Activated naive CD8-positive, alpha-beta T cell (primary cell): Measurements from ENCODE around the gene TBC1D10B.
A peak's percentile ranks its signal among the peaks of the same experiment; 100 is the strongest.

ENCODE experiments used
- H3K27ac Mint-ChIP-seq: one replicate; pipeline ENCODE4 v1.8.0; 2021; ENCODE audit warnings: mixed read lengths
- H3K27me3 Mint-ChIP-seq: one replicate; pipeline ENCODE4 v1.8.0; 2021; ENCODE audit warnings: mixed read lengths
- H3K36me3 Mint-ChIP-seq: one replicate; pipeline ENCODE4 v1.8.0; 2021; ENCODE audit warnings: mixed read lengths
- H3K4me1 Mint-ChIP-seq: one replicate; pipeline ENCODE4 v1.8.0; 2021; ENCODE audit warnings: low read depth, mixed read lengths
- H3K4me3 Mint-ChIP-seq: one replicate; pipeline ENCODE4 v1.8.0; 2021; ENCODE audit warnings: mild to moderate bottlenecking, mixed read lengths
- H3K9me3 Mint-ChIP-seq: one replicate; pipeline ENCODE4 v1.8.0; 2021; ENCODE audit warnings: low read depth, mixed read lengths

Gene TBC1D10B, protein sequence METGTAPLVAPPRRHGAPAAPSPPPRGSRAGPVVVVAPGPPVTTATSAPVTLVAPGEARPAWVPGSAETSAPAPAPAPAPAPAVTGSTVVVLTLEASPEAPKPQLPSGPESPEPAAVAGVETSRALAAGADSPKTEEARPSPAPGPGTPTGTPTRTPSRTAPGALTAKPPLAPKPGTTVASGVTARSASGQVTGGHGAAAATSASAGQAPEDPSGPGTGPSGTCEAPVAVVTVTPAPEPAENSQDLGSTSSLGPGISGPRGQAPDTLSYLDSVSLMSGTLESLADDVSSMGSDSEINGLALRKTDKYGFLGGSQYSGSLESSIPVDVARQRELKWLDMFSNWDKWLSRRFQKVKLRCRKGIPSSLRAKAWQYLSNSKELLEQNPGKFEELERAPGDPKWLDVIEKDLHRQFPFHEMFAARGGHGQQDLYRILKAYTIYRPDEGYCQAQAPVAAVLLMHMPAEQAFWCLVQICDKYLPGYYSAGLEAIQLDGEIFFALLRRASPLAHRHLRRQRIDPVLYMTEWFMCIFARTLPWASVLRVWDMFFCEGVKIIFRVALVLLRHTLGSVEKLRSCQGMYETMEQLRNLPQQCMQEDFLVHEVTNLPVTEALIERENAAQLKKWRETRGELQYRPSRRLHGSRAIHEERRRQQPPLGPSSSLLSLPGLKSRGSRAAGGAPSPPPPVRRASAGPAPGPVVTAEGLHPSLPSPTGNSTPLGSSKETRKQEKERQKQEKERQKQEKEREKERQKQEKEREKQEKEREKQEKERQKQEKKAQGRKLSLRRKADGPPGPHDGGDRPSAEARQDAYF

GRCh38 chr16:30370456-30371247, at the start of gene TBC1D10B:
TBC1D10B (minus strand) TSS chr16:30370494; CDS start chr16:30370183, 311 bp downstream.
- no peaks in the 10 kb centered on the region for H3K36me3 Mint-ChIP-seq
- no peaks in the 10 kb centered on the region for H3K27me3 Mint-ChIP-seq
- peak within 1 kb of the TSS; percentile 91 for H3K27ac Mint-ChIP-seq
- H3K4me3 Mint-ChIP-seq, result peak within 1 kb of the TSS; percentile 92
- H3K4me1 Mint-ChIP-seq, result peaks cover 46% of the 10 kb centered on the region
- no peaks in the 10 kb centered on the region for H3K9me3 Mint-ChIP-seq

DNA sequence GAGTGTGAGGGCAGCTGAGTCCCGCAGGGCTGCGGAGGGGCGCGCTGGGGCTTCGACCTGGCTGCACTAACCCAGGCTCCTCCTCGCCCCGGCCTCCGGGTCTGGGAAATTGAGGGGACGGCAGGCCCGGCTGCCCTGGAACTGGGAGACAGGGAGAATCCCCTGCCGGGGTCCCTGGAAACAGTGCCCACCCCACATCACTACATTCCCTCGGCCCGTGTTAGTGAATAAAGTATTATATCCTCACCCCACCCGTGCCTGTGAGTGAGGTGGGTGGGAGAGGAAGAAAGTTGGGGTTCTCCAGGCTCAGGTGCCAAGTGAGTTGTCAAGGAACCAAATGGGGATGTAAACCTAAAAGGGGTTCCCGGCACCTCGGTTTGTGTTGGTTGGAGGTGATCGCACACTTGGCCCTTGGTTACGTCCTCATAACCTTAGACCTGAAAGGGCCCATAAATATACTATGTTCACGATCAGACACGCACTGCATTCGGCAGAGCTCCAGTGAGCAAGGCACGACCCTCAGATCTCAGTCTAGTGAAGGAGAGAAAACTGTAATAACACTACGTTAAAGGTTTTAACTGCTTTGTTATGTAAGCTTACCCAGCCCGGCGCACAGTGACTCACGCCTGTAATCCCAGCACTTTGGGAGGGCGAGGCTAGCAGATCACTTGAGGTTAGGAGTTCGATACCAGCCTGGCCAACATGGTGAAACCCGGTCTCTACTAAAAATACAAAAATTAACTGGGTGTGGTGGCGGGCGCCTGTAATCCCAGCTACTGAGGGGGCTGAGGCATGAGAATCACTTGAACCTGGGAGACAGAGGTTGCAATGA, 48.3 kb upstream of the TBC1D10B start:
- H3K4me3 Mint-ChIP-seq, result peak overlapping the region; percentile 73
- H3K27me3 Mint-ChIP-seq, result no peaks in the 10 kb centered on the region
- H3K9me3 Mint-ChIP-seq, result no peaks in the 10 kb centered on the region
- peak overlapping the region; percentile 59 for H3K27ac Mint-ChIP-seq
- peaks cover 5% of the 10 kb centered on the region for H3K36me3 Mint-ChIP-seq
- peaks cover 25% of the 10 kb centered on the region for H3K4me1 Mint-ChIP-seq

DNA sequence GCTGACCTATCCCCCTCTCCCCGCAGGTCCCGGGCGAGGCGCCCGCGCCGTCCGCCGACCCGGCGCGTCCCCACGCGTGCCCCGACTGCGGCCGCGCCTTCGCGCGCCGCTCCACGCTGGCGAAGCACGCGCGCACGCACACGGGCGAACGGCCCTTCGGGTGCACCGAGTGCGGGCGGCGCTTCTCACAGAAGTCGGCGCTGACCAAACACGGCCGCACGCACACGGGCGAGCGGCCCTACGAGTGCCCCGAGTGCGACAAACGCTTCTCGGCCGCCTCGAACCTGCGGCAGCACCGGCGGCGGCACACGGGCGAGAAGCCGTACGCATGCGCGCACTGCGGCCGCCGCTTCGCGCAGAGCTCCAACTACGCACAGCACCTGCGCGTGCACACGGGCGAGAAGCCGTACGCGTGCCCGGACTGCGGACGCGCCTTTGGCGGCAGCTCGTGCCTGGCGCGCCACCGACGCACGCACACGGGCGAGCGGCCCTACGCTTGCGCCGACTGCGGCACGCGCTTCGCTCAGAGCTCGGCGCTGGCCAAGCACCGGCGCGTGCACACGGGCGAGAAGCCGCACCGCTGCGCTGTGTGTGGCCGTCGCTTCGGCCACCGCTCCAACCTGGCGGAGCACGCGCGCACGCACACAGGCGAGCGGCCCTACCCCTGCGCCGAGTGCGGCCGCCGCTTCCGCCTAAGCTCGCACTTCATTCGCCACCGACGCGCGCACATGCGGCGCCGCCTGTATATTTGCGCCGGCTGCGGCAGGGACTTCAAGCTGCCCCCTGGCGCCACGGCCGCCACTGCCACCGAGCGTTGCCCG, 47.4 kb upstream of the TBC1D10B start:
- Mint-ChIP-seq H3K4me3 (peak overlapping the region; percentile 40), H3K9me3 (no peaks in the 10 kb centered on the region)

GRCh38 chr16:30416624-30417528, 46.6 kb upstream of the TBC1D10B start:
- no peaks in the 10 kb centered on the region for H3K9me3 Mint-ChIP-seq
- H3K36me3 Mint-ChIP-seq, result peaks cover 8% of the 10 kb centered on the region
- no peaks in the 10 kb centered on the region for H3K27me3 Mint-ChIP-seq
- H3K4me1 Mint-ChIP-seq, result peaks cover 29% of the 10 kb centered on the region
- peak overlapping the region; percentile 7 for H3K27ac Mint-ChIP-seq
- H3K4me3 Mint-ChIP-seq, result peak overlapping the region; percentile 57

More for the DNA sequence above, 47.4 kb upstream of the TBC1D10B start:
- Mint-ChIP-seq H3K27me3 (no peaks in the 10 kb centered on the region), H3K27ac (no peak overlapping the region), H3K36me3 (peaks cover 5% of the 10 kb centered on the region), H3K4me1 (peaks cover 25% of the 10 kb centered on the region)

GRCh38 chr16:30416047-30416603, 45.8 kb upstream of the TBC1D10B start:
- Mint-ChIP-seq H3K9me3 (no peaks in the 10 kb centered on the region), H3K36me3 (peaks cover 7% of the 10 kb centered on the region), H3K4me3 (peak overlapping the region; percentile 17), H3K4me1 (peaks cover 30% of the 10 kb centered on the region), H3K27me3 (no peaks in the 10 kb centered on the region), H3K27ac (peak overlapping the region; percentile 58)

DNA sequence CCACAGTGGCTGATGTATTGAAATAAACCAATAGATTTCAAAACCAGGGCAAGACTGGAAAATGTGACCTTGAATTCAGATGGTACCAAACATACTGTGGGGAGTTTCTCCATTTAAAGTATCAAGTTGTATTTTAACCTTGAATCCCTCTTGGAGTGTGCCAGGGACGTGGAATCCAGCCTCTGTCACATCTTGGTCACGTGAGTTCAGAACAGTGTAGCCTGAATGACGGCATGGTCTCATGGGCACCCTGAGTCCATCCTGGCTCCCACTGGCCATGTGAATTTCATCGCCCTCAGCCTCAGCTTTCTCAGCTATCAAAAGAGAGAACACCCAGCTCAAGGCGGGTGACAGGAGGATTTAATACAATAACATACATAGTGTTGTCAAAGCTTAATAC, 43.9 kb upstream of the TBC1D10B start:
- peaks cover 37% of the 10 kb centered on the region for H3K4me1 Mint-ChIP-seq
- H3K9me3 Mint-ChIP-seq, result no peaks in the 10 kb centered on the region
- H3K36me3 Mint-ChIP-seq, result peaks cover 4% of the 10 kb centered on the region
- H3K27ac Mint-ChIP-seq, result no peak overlapping the region
- no peak overlapping the region for H3K4me3 Mint-ChIP-seq
- H3K27me3 Mint-ChIP-seq, result no peaks in the 10 kb centered on the region

- Mint-ChIP-seq H3K9me3 (no peaks in the 10 kb centered on the region), H3K4me3 (no peak overlapping the region), H3K27ac (no peak overlapping the region), H3K4me1 (peaks cover 37% of the 10 kb centered on the region), H3K36me3 (peaks cover 4% of the 10 kb centered on the region), H3K27me3 (no peaks in the 10 kb centered on the region)
These were observed 43.0 kb upstream of the TBC1D10B start for GRCh38 chr16:30413112-30413806.

GRCh38 chr16:30409125-30410060, 39.1 kb upstream of the TBC1D10B start:
- Mint-ChIP-seq H3K4me3 (peak overlapping the region; percentile 84), H3K27me3 (no peaks in the 10 kb centered on the region), H3K4me1 (peaks cover 28% of the 10 kb centered on the region), H3K27ac (no peak overlapping the region), H3K36me3 (peaks cover 4% of the 10 kb centered on the region), H3K9me3 (no peaks in the 10 kb centered on the region)

GRCh38 chr16:30407804-30408534, 37.7 kb upstream of the TBC1D10B start:
- Mint-ChIP-seq H3K36me3 (peaks cover 4% of the 10 kb centered on the region), H3K27ac (peak overlapping the region; percentile 76), H3K4me1 (peaks cover 28% of the 10 kb centered on the region), H3K4me3 (peak overlapping the region; percentile 84), H3K9me3 (no peaks in the 10 kb centered on the region), H3K27me3 (no peaks in the 10 kb centered on the region)

GRCh38 chr16:30407102-30407803, 37.0 kb upstream of the TBC1D10B start, which contains the start of gene ZNF771:
ZNF771 (plus strand) TSS chr16:30407606; CDS start chr16:30408054, 448 bp downstream.
- H3K27me3 Mint-ChIP-seq, result no peaks in the 10 kb centered on the region
- H3K36me3 Mint-ChIP-seq, result peaks cover 4% of the 10 kb centered on the region
- peak within 1 kb of the TSS; percentile 99 for H3K4me3 Mint-ChIP-seq
- no peaks in the 10 kb centered on the region for H3K9me3 Mint-ChIP-seq
- peaks cover 31% of the 10 kb centered on the region for H3K4me1 Mint-ChIP-seq
- peak within 1 kb of the TSS; percentile 99 for H3K27ac Mint-ChIP-seq
